NCI-H1930 (cell line): Measurements from ENCODE around the gene FAF1.
"Not testable (repeated sequence)": the region's sequence is repeated elsewhere in the genome, so short reads cannot be mapped to it uniquely, and the experiment has no call there.

Experiments
- DNase-seq, 2 experiments: peaks; one replicate each; lab custom pipeline; 2025; lab: John Stamatoyannopoulos, UW

Gene FAF1

GRCh38 chr1:50553921-50554320 is 406.1 kb downstream of the FAF1 start:
- no peak for DNase-seq

GRCh38 chr1:50548243-50548642 is 411.8 kb downstream of the FAF1 start:
- no peak for DNase-seq

DNA sequence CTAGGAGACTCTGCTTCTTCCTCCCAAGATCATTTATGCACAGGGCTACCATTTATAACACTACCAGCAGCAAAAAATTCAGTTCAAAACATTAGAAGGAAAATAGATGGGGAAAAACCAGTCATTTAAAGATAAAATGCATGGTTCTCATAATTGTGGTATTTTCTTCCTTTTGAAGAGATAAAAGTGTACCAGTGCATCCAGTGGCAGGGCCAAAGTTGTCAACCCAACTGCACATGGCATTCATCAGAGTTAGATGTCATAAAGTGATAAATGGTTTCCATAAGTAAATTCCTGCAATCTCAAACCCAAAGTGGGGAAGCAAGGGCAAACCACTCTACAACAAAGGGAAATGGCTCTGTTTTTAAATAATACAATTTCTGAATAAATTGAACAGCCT is 417.7 kb downstream of the FAF1 start:
- no peak for DNase-seq

- DNase-seq = no peak
Measured at GRCh38 chr1:50538476-50538875, 421.6 kb downstream of the FAF1 start.

DNA sequence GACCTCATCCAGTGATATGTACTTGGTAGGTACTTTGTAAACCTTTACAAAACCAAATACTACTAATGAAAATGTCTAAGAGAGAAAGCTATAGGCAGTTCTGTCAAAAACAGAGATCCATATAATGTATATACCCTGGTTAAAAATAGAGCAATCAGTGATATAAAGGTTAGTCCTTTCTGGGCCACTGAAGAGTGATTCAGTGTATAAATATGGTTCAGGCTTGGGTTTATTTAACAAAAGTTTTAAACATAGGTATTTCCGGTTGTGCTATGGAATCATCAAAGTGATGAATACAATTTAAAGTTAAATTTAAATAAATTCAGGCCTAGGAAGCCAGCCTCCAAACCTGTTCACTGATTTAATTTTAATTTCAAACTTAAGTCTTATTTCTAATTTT is 428.5 kb downstream of the FAF1 start:
- DNase-seq = no peak

- DNase-seq = no peak
Measured at GRCh38 chr1:50531027-50531426, 429.0 kb downstream of the FAF1 start.

- no peak for DNase-seq
Measured at GRCh38 chr1:50529510-50529909, 430.6 kb downstream of the FAF1 start.

DNA sequence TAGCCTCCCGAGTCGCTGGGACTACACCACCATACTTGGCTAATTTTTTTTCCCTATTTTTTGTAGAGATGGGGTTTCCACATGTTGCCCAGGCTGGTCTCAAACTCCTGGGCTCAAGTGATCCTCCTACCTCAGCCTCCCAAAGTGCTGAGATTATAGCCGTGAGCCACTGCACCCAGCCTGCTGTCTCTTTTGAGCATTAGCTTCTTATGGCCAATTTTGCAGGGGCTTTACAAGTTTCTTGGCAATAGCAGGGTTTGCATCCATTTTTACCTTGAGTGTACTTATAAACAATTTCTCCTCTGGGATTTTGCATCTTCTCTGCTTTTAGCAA is 432.1 kb downstream of the FAF1 start:
- DNase-seq = not testable (repeated sequence)

GRCh38 chr1:50527249-50527986 is 432.6 kb downstream of the FAF1 start:
- DNase-seq = no peak

- no peak for DNase-seq
Measured at GRCh38 chr1:50526431-50526830, 433.6 kb downstream of the FAF1 start.

GRCh38 chr1:50523548-50523947 is 436.5 kb downstream of the FAF1 start:
- no peak for DNase-seq

GRCh38 chr1:50522691-50523342 is 437.2 kb downstream of the FAF1 start:
- no peak for DNase-seq

DNA sequence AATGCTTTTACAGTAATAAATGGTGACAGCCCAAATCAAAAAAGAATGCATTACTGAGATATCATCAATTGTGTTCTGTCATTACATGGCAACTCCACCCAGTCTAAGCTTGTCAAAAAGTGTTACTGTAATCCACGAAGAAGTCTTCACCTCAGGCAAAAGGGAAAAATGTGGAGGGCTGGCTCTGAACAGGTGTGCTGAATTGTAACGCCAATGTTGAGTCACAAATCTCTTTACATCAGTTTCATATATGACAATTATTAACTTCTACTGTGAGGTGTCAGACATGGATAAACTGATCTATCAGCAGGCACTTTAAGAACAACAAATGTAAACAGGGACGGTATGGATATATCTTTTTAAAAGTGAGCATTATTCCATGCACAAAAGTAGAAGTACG is 438.4 kb downstream of the FAF1 start:
- no peak for DNase-seq

GRCh38 chr1:50517488-50517887 is 442.6 kb downstream of the FAF1 start:
- no peak for DNase-seq

DNA sequence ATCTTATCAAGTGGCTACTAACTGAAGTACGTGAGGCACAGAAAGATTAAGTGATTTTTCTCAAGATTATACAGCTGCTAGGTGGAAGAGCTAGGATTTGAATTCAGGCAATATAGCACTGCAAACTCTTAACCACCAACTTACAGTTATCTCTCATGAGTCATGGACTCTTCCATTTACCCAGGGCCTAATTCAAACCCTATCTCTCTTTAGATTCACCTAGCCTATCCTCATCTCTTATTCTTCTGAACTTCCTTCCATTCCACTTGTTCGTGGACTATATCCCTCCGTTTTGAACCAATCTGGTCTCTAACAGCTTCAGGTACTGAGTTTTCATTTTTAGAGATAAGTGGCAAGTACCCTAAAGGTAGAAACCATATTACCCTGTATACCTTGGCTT is 444.0 kb downstream of the FAF1 start:
- no peak for DNase-seq

GRCh38 chr1:50508040-50508586 is 452.0 kb downstream of the FAF1 start:
- DNase-seq = no peak

DNA sequence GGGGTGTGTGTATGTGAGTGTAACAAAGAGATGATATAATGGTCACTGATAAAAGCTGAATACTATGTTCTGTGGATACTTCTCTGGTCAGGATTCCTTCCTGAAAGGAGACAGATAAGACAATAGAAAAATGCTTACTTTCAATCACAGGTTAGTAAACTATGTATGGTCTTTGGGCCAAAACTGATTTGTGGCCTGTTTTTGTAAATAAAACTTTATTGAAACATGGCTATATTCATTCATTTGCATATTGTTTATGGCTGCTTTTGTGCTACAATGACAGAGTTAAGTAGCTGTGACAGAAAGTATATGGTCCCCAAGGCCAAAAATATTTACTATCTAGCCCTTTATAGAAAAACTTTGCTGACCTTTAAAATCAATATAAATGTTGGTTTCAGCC is 454.6 kb downstream of the FAF1 start:
- DNase-seq = no peak

- DNase-seq = no peak
Measured at GRCh38 chr1:50503515-50503914, 456.6 kb downstream of the FAF1 start.

GRCh38 chr1:50502147-50502546 is 457.9 kb downstream of the FAF1 start:
- no peak for DNase-seq

DNA sequence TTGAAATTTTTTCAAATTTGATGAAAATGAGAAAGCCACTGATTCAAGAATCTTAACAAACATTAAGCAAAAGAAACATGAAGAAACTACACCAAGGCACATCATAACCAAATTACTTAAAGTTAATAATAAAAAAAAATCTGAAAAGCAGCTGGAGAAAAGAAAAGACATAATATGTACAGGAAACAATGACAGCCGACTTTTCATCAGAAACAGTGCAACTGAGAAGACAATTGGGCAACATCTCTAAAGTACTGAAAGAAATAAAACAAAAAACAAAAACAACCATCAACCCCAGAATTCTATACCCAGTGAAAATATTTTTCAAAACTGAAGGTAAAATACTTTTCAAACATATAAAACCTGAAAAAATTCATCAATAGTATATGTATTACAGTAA is 463.1 kb downstream of the FAF1 start:
- no peak for DNase-seq

DNA sequence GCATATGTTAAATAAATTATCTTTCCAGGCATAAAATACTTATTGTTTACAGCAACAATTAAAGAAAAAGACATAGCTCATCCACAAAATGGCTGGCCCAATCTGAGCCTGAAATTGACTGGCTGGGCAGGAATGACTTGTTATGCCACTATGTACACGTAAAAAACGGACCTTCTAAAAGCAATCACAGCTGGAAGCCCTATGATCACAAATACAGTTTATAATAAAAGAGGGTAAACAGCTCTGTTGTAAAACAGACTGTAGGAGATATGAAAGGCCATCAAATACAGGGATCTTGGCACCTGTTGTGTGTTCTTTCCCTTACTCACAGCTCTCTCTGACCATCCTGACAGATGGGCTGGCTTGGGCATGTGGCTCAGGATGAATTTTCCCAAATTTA is 466.4 kb downstream of the FAF1 start:
- DNase-seq = peak; percentile 43 to 54

GRCh38 chr1:50492142-50492541 is 467.9 kb downstream of the FAF1 start:
- no peak for DNase-seq

- no peak for DNase-seq
Measured at GRCh38 chr1:50491142-50491541, 468.9 kb downstream of the FAF1 start.

GRCh38 chr1:50490640-50491039 is 469.4 kb downstream of the FAF1 start:
- DNase-seq = no peak
